Suprapubic skin (tissue), 4 donors: Measurements from ENCODE around the gene ZNF24.

Source experiments
- EP300 ChIP-seq: sonication (generic); formaldehyde crosslinking; IDR thresholded peaks from one replicate; pipeline ENCODE4 v1.6.1; 2017; ENCODE audit warnings: antibody characterized with exemption
- POLR2A ChIP-seq, 2 donors: fragments of 450-650 bp; IDR thresholded peaks; one replicate each; pipeline ENCODE4 v1.6.1; 2017; ENCODE audit warnings: antibody characterized with exemption in 2 of 2, mild to moderate bottlenecking in 2 of 2, moderate library complexity in 2 of 2
- POLR2AphosphoS5 ChIP-seq, 3 donors: sonication (generic); formaldehyde crosslinking; IDR thresholded peaks; one replicate each; pipeline ENCODE4 v1.6.1; 2017; ENCODE audit warnings: antibody characterized with exemption in 3 of 3
- TF ChIP-seq, protein P1 (sequence below), 2 donors: fragments of 200-600 bp in 1 of 2; fragments of 450-650 bp in 1 of 2; sonication (generic) in 1 of 2; IDR thresholded peaks; one replicate each; pipeline ENCODE4 v1.5.1; 2016 to 2019; ENCODE audit warnings: antibody characterized with exemption in 2 of 2, mild to moderate bottlenecking in 1 of 2, moderate library complexity in 1 of 2

DNA sequence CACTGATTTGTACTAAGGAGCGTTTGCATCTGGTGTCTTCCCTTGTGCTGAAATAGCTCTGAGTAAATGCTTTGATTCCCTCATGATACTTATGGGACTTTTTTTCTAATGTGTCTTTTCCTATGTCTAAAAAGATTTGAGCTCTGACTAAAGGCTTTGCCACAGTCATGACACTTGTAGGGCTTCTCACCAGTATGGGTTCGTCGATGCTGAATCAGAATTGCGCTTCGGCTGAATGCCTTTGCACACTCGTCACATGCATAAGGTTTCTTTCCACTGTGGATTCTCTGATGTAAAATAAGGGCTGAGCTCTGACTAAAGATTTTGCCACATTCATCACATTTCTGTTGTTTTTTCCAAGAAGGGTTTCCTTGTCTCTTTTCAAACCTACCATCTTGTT, 24.9 kb upstream of the ZNF24 start:
- TF ChIP-seq, protein P1, sequence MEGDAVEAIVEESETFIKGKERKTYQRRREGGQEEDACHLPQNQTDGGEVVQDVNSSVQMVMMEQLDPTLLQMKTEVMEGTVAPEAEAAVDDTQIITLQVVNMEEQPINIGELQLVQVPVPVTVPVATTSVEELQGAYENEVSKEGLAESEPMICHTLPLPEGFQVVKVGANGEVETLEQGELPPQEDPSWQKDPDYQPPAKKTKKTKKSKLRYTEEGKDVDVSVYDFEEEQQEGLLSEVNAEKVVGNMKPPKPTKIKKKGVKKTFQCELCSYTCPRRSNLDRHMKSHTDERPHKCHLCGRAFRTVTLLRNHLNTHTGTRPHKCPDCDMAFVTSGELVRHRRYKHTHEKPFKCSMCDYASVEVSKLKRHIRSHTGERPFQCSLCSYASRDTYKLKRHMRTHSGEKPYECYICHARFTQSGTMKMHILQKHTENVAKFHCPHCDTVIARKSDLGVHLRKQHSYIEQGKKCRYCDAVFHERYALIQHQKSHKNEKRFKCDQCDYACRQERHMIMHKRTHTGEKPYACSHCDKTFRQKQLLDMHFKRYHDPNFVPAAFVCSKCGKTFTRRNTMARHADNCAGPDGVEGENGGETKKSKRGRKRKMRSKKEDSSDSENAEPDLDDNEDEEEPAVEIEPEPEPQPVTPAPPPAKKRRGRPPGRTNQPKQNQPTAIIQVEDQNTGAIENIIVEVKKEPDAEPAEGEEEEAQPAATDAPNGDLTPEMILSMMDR (IDR thresholded peaks at IDR 0.05): no peak
- TF ChIP-seq POLR2AphosphoS5 (IDR thresholded peaks at IDR 0.05) (no peak), POLR2A (IDR thresholded peaks at IDR 0.05) (no peak), EP300 (no peak)
